Fibroblast of mammary gland (primary cell): ENCODE data around the gene FAM83G.
A peak's percentile ranks its signal among the peaks of the same experiment; 100 is the strongest.
"Not testable (repeated sequence)": the region's sequence is repeated elsewhere in the genome, so short reads cannot be mapped to it uniquely, and the experiment has no call there.

Source experiments
- DNase-seq: peaks from one replicate; pipeline ENCODE4 v3.0.0-alpha.2; 2010; ENCODE audit warnings: low read depth
- H3K4me3 ChIP-seq: 2 replicates; pipeline ENCODE4 v1.5.1; 2011; ENCODE audit warnings: low read depth, mild to moderate bottlenecking, low read length, moderate library complexity; ENCODE audit not compliant: control insufficient read depth
- TF ChIP-seq, protein P1 (sequence below): conservative IDR thresholded peaks from 2 replicates; pipeline ENCODE4 v1.5.1; 2011; ENCODE audit warnings: low read depth, low read length, inconsistent platforms; ENCODE audit not compliant: control insufficient read depth, insufficient read depth

FAM83G gene

DNA sequence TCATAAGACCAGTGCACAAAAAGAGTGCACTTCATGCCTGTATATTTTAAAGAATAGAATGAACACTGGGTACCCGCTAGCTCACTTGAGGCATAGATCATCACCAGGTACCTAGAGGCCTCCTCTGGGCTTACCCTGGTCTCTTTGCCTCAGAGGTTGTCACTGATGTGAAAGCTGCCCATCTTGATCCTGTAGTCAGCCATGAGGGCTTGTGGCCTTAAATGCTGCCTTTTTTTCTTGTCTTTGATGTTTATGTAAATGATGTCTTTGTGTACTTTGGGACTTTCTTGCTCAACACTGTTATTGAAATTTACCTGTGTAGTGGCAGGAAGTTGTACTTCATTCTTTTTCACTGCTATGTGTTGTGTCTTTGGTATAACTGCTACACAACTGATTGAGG is 79.4 kb downstream of the FAM83G start:
- DNase-seq = no peak
- TF ChIP-seq, protein P1, sequence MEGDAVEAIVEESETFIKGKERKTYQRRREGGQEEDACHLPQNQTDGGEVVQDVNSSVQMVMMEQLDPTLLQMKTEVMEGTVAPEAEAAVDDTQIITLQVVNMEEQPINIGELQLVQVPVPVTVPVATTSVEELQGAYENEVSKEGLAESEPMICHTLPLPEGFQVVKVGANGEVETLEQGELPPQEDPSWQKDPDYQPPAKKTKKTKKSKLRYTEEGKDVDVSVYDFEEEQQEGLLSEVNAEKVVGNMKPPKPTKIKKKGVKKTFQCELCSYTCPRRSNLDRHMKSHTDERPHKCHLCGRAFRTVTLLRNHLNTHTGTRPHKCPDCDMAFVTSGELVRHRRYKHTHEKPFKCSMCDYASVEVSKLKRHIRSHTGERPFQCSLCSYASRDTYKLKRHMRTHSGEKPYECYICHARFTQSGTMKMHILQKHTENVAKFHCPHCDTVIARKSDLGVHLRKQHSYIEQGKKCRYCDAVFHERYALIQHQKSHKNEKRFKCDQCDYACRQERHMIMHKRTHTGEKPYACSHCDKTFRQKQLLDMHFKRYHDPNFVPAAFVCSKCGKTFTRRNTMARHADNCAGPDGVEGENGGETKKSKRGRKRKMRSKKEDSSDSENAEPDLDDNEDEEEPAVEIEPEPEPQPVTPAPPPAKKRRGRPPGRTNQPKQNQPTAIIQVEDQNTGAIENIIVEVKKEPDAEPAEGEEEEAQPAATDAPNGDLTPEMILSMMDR = no peak
- no peak overlapping the region for H3K4me3 ChIP-seq

DNA sequence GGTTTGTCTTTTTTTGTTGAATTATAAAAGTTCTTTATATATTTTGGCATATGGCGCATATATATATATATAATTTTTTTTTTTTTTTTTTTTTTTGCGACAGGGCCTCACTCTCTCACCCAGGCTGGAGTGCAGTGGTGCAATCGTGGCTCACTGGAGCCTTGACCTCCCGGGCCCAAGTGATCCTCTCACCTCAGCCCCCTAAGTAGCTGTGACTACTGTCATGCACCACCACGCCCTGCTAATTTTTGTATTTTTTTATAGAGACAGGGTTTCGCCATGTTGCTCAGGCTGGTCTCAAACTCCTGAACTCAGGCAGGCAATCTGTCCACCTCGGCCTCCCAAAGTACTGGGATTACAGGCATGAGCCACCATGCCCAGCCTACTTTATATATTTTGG is 82.0 kb downstream of the FAM83G start:
- H3K4me3 ChIP-seq = not testable (repeated sequence)

DNA sequence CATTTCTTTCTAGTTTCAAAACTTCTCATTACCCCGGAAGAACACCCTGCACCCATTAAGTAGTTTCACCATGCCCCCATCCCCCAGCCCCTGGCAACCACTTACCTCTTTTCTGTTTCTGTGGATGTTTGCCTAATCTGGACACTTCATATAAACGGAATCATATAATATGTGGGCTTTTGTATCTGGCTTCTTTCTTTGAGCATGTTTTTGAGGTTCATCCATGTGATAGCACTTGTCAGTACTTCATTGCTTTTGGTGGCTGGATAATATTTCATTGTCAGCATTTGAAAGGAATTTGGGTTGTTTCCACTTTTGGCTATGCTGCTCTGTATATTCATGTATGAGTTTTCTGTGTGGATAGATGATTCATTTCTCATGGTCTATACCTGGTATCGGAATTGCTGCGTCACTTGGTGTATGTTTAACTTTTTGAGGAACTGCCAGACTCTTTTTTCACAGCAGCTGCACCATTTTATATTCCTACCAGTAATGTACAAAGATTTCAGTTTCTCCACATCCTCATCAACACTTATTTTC is 82.6 kb downstream of the FAM83G start:
- peak; percentile 27 for DNase-seq
- no peak overlapping the region for H3K4me3 ChIP-seq
- TF ChIP-seq, protein P1 = no peak

More for the DNA sequence above, 82.0 kb downstream of the FAM83G start:
- DNase-seq = not testable (repeated sequence)

DNA sequence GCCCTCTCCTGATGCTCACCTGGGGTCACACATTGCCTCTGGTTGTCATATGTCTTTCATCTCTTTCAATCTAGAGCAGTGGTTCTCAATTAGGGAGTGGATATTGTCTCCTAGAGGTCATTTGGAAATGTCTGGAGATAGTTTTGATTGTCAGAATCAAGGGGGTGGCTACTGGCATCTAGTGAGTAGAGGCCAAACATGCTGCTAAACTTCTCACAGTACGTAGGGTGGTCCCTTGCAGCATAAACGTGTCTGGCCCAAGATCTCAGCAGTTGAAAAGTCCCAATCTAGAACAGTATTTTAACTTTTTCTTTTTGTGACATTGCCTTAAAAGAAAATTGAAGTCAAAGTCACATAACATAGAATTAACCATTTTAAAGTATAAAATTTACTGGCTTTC is 83.1 kb downstream of the FAM83G start:
- TF ChIP-seq, protein P1 = no peak
- H3K4me3 ChIP-seq = no peak overlapping the region
- no peak for DNase-seq

DNA sequence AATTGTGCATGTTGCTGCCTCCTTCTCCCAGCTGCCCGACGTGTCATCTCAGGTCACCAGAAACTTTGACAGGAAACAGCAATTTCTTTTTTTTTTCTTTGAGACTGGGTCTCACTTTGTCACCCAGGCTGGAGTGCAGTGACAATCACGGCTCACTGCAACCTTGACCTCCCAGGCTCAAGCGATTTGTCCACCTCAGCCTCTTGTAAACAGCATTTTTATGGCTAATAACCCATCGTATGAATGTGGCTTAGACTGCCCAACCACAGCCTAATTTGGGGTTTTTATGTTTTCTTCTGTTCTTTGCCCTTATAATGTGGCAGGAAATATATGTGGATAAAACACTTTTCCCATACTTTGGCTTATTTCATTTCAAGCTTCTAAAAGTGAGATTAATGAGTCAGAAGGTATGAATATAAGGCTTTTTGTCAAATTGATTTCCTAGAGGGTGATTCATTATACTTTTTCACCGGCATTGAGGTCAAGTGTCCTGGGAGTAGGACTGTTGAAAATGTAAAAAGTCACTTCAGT is 83.6 kb downstream of the FAM83G start:
- TF ChIP-seq, protein P1 = no peak
- H3K4me3 ChIP-seq = no peak overlapping the region
- peak; percentile 34 for DNase-seq

DNA sequence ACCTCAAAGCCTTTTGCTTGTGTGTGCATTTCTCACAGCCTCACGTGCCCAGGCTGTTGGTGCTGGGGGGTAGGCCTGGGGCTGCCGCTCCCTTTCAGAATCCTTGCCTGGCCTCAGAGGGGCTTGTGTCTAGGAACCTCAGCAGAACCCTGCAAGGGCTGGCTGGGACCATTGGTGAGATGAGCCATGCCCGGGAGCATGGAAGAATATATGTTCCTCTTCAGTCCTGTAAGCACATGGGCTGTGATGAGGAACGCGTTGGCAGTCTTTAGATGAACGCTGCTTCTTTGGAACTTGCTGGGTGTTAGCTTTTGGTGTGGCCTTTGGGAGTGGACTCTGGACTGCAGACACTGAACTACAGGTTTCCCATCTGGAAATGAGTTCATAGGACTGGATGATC is 84.6 kb downstream of the FAM83G start:
- TF ChIP-seq, protein P1 = no peak
- H3K4me3 ChIP-seq = no peak overlapping the region
- DNase-seq = no peak
